Raji (cell line): ENCODE measurements around the gene FILIP1L.
A peak's percentile ranks its signal among the peaks of the same experiment; 100 is the strongest.

Source experiments
- POLR2A ChIP-seq: IDR thresholded peaks from 2 replicates; pipeline ENCODE4 v1.6.1; 2011; ENCODE audit warnings: low read depth, low read length, control low read depth; ENCODE audit not compliant: insufficient read depth

Gene FILIP1L

DNA sequence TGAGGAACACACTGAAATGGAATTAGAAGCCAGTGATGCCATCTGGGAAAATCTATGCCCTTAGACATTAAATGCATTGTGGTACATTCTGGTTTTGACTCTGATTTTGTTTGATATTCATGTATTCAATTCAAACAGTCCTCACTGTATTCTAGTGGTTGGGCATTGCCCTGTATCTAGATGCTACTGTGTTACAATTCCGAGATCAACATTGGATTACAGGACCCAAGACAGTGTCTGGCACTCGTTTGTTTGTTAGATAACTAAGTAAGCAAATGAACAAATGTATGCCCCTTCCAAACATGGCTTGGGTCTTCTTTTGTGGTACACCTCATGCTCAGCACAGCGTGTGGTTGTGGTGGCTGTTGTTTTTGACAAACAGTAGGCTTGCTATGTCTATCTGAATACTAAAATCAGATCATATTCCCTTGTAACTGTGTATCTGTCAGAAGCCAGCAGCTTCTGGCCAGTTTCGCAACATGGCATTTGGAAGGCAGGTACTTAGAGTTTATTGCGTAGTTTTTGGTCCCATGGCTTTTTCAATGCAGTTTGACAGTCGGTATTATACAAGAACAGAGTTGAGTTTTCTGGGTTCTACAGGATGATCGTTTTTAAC is 5.7 kb downstream of the FILIP1L start:
- no peak for TF ChIP-seq POLR2A

DNA sequence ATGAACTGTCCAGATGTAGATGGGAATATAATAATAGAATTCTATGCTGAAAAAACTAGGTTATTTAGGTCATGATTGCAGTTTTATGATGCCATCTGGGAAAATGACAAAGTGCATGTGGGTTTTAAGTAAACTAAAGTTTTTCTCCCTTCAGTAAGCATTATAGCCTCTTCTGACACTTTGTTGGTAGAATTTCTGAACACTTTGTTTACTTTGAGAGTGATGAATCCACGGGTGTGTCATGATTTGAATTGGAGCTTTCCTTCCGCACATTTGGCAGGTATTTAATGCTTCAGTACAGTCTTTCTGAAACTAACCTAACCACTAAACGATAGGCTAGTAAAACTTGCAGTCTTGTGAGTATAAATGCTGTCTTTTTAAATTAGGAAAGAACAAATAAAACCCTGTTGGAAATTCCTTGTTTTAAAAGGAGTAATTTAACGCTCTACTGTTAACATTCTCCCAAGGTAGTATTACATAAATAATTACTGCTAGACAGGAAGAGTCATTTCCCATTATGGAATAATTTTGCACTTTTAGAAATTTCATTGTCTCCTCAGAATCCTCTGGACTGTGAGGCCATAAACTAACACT is 7.0 kb downstream of the FILIP1L start:
- TF ChIP-seq POLR2A = no peak

- no peak for TF ChIP-seq POLR2A
These were observed 7.7 kb downstream of the FILIP1L start for GRCh38 chr3:100106531-100107141.

DNA sequence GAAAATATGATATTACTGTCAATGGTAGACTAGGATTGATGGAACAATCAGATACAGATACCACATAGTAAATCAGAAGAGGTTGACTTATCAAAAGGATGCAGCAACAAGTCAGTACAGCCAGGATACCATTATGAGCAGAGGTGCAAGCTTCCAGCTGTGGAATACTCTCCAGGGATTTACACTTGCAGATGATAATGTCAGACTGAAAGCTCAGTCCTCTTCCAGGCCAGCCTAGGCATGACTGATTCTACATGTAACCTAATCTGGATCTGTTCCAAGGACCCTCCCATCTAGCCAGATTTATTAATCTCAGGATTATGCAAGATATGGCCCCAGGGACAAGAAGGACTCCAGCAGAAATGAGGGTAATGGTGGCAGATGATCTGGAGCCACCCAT is 8.2 kb downstream of the FILIP1L start:
- TF ChIP-seq POLR2A = no peak

DNA sequence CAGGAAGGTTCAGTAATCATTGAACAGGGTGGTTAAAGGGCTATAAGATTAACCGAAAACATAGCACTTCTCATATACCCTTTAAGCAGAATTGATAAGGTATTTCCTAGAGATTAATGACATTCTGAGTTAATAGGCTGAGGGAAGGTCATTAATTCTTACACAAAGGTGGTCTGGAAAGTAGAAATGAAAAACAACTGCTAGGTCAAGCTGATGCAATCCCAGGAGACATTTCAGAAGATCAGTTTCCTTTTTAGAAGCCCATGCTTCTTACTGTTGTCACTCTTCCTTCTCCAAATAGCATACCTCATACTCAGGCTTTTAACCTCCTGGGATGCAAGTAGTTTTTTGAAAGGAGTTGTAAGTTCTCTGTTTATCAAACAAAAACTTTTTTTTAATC is 8.8 kb downstream of the FILIP1L start:
- 0 out of 2 replicates have a peak, but pooled peaks have one; percentile 22 for TF ChIP-seq POLR2A

DNA sequence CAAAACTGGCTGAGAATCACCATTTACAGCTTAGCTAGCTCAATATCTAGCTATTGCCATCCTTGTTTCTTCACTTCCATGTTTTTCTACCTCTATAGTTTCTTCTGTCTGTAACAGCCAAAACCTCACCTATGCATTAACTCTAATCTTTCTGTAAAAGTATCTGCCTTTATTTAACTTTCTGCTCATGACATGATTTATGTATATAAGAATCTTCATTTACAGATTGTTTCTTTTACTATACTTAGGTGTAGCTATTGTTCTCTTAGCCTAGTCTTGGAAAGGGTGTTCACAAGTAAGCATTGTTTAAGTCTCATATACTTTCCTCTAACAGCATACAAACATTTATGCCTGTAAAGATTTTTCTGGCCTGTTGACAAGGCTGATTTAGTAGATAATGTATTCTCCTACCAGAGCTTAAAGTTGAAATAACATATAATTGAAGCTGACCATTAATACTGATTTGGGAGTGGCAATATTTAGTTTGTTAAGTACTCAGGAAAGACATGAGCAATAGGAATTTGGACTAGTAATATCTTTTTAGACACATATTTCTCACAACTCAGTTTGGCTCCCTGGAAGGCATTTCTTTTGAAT is 9.4 kb downstream of the FILIP1L start:
- TF ChIP-seq POLR2A = no peak

DNA sequence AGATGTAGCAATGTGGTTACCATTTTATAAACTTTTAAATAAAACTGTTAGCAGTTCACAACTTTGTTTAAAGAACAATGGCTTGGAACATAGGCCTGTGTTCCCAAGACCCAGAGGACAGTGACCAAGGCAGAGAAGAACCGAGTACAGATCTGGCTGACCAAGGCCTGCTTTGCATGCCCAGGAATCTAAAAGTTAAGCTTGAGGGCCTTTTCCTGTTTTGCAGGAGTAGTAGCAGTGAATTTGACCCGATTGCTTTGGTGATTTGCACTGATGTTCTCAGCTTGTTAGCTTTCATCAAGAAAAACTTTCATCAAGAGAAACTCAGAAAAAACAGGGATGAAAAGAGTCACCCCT is 9.9 kb downstream of the FILIP1L start:
- TF ChIP-seq POLR2A = no peak

DNA sequence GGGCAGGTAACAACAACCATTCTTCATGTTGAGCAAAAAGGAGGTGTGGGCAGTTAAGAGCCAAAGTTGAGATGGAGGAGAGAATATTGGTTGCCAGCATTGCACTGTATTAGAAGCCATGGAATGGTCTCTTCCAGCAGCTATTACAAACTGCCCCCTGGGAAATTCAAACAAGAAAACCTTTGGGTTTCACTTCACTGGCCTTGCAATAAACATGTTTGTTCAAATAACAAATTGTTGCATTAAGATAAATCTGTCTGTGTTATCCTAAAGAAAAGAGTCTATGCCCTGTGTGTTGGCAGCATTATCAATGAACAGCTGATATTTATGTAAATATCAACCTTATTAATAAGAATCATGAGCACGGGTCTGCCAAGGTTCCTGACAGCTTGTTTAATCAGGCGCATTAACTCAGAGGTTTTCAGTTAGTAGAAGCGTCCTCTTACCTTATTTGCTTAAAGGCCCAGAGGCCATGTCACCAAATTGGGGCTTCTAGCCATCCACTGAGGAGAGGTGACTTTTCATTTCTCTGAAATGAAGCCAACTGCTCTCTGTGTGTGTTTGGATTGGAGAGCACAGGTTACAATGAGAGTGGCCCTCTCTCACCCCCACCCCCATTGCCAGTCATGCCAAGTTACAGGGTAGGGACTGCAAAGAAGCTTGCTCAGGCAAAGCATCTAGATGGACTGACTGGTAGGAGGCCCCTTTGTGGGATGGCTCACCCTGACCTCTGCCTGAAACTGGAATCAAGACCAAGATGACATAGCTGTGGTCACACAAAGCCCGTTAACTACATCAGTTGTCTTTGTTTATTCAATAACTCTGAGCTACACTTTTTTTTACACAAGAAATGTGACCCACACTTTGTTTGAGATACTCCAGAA is 10.5 kb downstream of the FILIP1L start:
- 0 out of 2 replicates have a peak, but pooled peaks have one; percentile 16 for TF ChIP-seq POLR2A

DNA sequence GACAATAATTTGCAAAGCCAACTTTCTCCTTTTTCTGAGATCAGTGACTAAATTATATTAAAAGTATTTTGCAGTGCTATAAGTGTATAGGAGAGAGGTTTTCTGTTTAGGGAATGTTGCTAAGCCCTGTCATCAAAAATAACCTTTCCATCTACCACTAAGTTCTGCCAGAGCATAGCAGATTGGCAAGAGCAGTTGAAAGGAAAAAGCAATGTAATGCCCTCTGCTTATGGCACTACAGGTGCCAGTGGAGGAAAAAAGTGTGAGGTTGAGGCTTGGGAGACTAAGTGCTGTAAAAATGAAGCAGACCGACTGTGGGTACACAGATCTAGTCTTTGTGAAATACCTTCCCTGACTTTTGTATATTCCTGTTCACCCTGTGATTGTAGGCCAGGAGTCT is 11.5 kb downstream of the FILIP1L start:
- no peak for TF ChIP-seq POLR2A

GRCh38 chr3:100100425-100100824 is 13.9 kb downstream of the FILIP1L start:
- TF ChIP-seq POLR2A = no peak

DNA sequence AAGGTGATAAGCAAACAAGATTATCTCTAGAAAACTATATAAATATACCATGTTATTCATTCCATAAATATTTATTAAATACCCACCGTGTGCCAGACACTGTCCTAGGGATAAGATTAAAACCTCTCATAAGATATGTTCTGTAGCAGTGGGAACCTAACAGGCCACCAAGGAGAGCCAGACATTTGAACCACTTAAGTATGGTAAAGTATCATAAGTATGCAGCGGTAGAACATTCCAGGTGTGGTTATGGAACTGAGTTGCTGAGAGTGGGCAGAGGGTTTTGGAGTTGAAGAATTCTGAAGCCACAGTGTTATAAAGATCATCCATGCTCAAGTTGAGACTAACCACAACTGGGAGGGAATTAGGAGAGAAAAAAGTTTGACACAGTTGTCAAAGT is 14.7 kb downstream of the FILIP1L start:
- no peak for TF ChIP-seq POLR2A

DNA sequence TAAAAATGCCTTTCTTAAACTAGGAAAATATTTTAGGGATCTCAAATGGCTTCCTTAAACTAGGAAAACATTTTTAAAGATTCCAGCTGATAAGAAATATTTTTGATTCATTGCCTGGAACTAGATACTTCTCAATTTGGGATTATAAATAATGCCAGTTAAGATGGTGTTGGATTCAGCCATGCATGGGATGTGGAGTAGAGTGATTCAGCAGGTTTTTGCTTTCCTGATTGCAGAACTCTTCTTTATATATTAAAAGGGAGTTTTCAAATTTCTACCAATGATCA is 15.6 kb downstream of the FILIP1L start:
- no peak for TF ChIP-seq POLR2A

DNA sequence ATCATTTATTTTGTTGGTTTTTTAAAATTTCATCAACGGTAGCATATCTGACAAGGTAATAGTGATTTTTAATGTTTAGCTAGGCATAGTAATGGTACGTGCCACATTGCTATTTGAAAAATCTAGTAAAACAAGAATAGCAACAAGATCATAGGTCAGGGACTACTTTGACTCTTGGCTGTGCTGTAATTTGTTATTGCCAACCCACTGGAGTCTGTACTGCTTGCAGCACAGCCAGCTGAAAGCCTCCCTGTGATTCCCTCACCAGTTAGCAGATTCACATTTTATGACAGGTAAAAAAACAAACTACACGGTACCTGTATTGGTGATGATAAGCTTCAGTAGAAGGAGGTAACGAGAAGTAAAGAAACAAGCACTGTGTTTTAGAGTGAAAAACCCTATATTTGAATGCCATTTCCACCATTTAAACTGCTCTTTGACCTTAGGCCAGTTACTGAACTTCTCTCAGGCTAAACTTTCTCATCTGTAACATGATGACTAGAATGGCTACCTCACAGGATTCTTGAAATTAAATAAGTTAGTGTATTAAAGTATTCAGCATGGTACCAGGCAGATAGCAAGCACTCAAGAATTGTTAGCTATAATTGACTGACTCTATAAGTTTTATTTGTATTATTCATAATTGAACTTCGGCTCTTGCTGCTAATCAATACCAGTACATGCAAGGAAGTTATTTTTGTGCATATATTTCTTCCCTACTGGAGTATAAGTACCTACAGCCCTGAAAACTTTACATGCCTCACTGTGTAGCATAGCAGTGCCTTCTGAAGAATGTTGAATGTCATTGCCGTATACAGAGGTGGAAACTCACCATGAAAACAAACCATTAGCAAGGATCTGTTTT is 16.1 kb downstream of the FILIP1L start:
- no peak for TF ChIP-seq POLR2A

- no peak for TF ChIP-seq POLR2A
These were observed 17.4 kb downstream of the FILIP1L start for GRCh38 chr3:100096866-100097265.

GRCh38 chr3:100093831-100094230 is 20.5 kb downstream of the FILIP1L start:
- no peak for TF ChIP-seq POLR2A
